HL-60 (cell line): ENCODE data around the gene PRMT1.
"Not testable (repeated sequence)": the region's sequence is repeated elsewhere in the genome, so short reads cannot be mapped to it uniquely, and the experiment has no call there.

Experiments
- DNase-seq, 2 experiments: peaks; one replicate each; pipeline ENCODE4 v3.0.0-alpha.2; 2010 to 2020; ENCODE audit warnings: low read depth in 1 of 2, low spot score in 1 of 2
- H3K27ac ChIP-seq: fragments of 250-450 bp; sonication (Bioruptor Pico); replicated peaks from 2 replicates; pipeline ENCODE4 v1.5.1; 2020; ENCODE audit warnings: mild to moderate bottlenecking, moderate library complexity
- H3K27me3 ChIP-seq: fragments of 250-450 bp; sonication (Bioruptor Pico); 2 replicates; pipeline ENCODE4 v1.5.1; 2021; ENCODE audit warnings: mild to moderate bottlenecking, moderate library complexity; ENCODE audit not compliant: insufficient read depth, poor library complexity, severe bottlenecking
- H3K4me3 ChIP-seq: replicated peaks from 2 replicates; pipeline ENCODE4 v1.5.1; 2011; ENCODE audit warnings: mild to moderate bottlenecking, control low read depth, low read length; ENCODE audit not compliant: insufficient read depth
- CTCF ChIP-seq: IDR thresholded peaks from one replicate; pipeline ENCODE4 v1.5.1; 2011; ENCODE audit warnings: low read length, control low read depth, inconsistent platforms; ENCODE audit not compliant: insufficient read depth
- GABPA ChIP-seq: IDR thresholded peaks from 2 replicates; pipeline ENCODE4 v1.6.1; 2012; ENCODE audit warnings: low read depth
- POLR2AphosphoS5 ChIP-seq: IDR thresholded peaks from 2 replicates; pipeline ENCODE4 v1.6.1; 2012; ENCODE audit warnings: low read depth
- REST ChIP-seq: IDR thresholded peaks from 2 replicates; pipeline ENCODE4 v1.6.1; 2012; ENCODE audit warnings: low read depth; ENCODE audit not compliant: insufficient replicate concordance
- SPI1 ChIP-seq: IDR thresholded peaks from 2 replicates; pipeline ENCODE4 v1.6.1; 2012; ENCODE audit warnings: low read depth, mild to moderate bottlenecking, borderline replicate concordance

The PRMT1 gene

GRCh38 chr19:49718511-49718910 is 41.4 kb downstream of the PRMT1 start:
- DNase-seq: no peak
- H3K27ac ChIP-seq: no peak overlapping the region
- TF ChIP-seq GABPA (no peak), SPI1 (no peak), CTCF (no peak), POLR2AphosphoS5 (no peak), REST (no peak)
- H3K27me3 ChIP-seq: no peaks in the 10 kb centered on the region
- H3K4me3 ChIP-seq: no peak overlapping the region

- TF ChIP-seq POLR2AphosphoS5: no peak
- no peak for TF ChIP-seq GABPA
- TF ChIP-seq REST: no peak
- no peak for TF ChIP-seq SPI1
- no peak for TF ChIP-seq CTCF
- DNase-seq: no peak
- Histone ChIP-seq H3K27me3 (no peaks in the 10 kb centered on the region), H3K27ac (no peak overlapping the region), H3K4me3 (no peak overlapping the region)
Observed at GRCh38 chr19:49718991-49719390, 41.9 kb downstream of the PRMT1 start.

- not testable (repeated sequence) for DNase-seq, H3K27ac ChIP-seq, H3K27me3 ChIP-seq, H3K4me3 ChIP-seq
Observed at GRCh38 chr19:49719420-49719819, 42.3 kb downstream of the PRMT1 start.

GRCh38 chr19:49727217-49728030 is 50.4 kb downstream of the PRMT1 start:
- no peak overlapping the region for H3K4me3 ChIP-seq
- no peaks in the 10 kb centered on the region for H3K27me3 ChIP-seq
- DNase-seq: no peak
- no peak for TF ChIP-seq REST
- TF ChIP-seq POLR2AphosphoS5: no peak
- no peak for TF ChIP-seq CTCF
- TF ChIP-seq SPI1: no peak
- no peak for TF ChIP-seq GABPA
- no peak overlapping the region for H3K27ac ChIP-seq
